ENCODE measurements around the gene MRPS30.

DNA sequence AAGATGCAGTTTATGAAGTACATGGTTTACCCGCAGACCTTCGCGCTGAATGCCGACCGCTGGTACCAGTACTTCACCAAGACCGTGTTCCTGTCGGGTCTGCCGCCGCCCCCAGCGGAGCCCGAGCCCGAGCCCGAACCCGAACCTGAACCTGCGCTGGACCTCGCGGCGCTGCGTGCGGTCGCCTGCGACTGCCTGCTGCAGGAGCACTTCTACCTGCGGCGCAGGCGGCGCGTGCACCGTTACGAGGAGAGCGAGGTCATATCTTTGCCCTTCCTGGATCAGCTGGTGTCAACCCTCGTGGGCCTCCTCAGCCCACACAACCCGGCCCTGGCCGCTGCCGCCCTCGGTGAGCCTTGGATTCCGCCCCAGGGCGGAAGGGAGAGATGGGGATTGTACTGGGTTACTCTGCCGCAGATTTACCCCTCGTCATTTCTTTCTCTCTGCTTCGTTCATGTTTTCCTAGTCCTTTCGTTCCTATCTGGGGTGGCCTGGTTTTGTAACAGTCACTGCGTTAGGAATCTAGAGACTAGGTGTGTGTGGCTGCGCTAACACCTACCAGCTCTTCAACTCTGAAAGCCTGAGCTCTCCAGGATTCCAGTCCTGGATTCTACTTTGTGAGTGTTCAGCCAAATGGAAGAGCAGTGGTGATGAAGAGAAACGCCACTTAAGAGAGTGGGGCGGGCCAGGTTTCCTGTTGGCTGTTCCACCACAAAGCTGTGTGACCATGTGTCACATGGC, 638 bp downstream of the MRPS30 start:
- TF ChIP-seq, protein P1, sequence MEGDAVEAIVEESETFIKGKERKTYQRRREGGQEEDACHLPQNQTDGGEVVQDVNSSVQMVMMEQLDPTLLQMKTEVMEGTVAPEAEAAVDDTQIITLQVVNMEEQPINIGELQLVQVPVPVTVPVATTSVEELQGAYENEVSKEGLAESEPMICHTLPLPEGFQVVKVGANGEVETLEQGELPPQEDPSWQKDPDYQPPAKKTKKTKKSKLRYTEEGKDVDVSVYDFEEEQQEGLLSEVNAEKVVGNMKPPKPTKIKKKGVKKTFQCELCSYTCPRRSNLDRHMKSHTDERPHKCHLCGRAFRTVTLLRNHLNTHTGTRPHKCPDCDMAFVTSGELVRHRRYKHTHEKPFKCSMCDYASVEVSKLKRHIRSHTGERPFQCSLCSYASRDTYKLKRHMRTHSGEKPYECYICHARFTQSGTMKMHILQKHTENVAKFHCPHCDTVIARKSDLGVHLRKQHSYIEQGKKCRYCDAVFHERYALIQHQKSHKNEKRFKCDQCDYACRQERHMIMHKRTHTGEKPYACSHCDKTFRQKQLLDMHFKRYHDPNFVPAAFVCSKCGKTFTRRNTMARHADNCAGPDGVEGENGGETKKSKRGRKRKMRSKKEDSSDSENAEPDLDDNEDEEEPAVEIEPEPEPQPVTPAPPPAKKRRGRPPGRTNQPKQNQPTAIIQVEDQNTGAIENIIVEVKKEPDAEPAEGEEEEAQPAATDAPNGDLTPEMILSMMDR (IDR thresholded peaks at IDR 0.05), result no peak
- TF ChIP-seq ZFX (IDR thresholded peaks at IDR 0.05; ENCODE audit: borderline replicate concordance), result no peak

Measured in 22Rv1 (cell line).